K562 (cell line): ENCODE data around the gene RNASE8. TPM values are rescaled to one million over a fixed set of nuclear protein-coding genes. Genes with fewer than 3 reads are reported as not detected.

ENCODE experiments used
- ATF1 ChIP-seq, 2 experiments: fragments of 450-650 bp in 1 of 2; IDR thresholded peaks; 2 replicates each; pipeline ENCODE4 v1.6.1; 2016; ENCODE audit warnings: missing compliant biosample characterization in 1 of 2, missing genetic modification characterization in 1 of 2
- BCL6 ChIP-seq: fragments of 250-450 bp; sonication (Bioruptor Pico); IDR thresholded peaks from 2 replicates; pipeline ENCODE4 v1.4.0; 2020
- CTBP1 ChIP-seq: fragments of 450-650 bp; IDR thresholded peaks from 2 replicates; pipeline ENCODE4 v1.6.1; 2016; ENCODE audit warnings: borderline replicate concordance
- HIVEP1 ChIP-seq: fragments of 250-450 bp; sonication (Bioruptor Pico); IDR thresholded peaks from 2 replicates; pipeline ENCODE4 v1.4.0; 2020; ENCODE audit warnings: mild to moderate bottlenecking
- HLTF ChIP-seq: fragments of 450-650 bp; IDR thresholded peaks from 2 replicates; pipeline ENCODE4 v1.6.1; 2016
- HOXB6 ChIP-seq: fragments of 250-450 bp; sonication (Bioruptor Pico); IDR thresholded peaks from 2 replicates; pipeline ENCODE4 v1.5.1; 2022; ENCODE audit warnings: mild to moderate bottlenecking, borderline replicate concordance
- MAX ChIP-seq: sonication (generic); formaldehyde crosslinking; IDR thresholded peaks from 2 replicates; pipeline ENCODE4 v1.9.0; 2022; ENCODE audit warnings: mild to moderate bottlenecking, missing genetic modification reagents
- MGA ChIP-seq: fragments of 450-650 bp; IDR thresholded peaks from 2 replicates; pipeline ENCODE4 v1.6.1; 2016; ENCODE audit warnings: mild to moderate bottlenecking, moderate library complexity
- MYNN ChIP-seq, 2 experiments: sonication (generic); formaldehyde crosslinking in 1 of 2; IDR thresholded peaks; 2 replicates each; pipeline versions ENCODE4 v1.5.0 to v1.6.1; 2016 to 2020; ENCODE audit warnings: antibody characterized with exemption in 1 of 2, missing genetic modification reagents in 1 of 2
- POLR3G ChIP-seq: IDR thresholded peaks from 2 replicates; pipeline ENCODE4 v1.6.1; 2011; ENCODE audit not compliant: insufficient read length, insufficient replicate concordance; ENCODE audit errors: extremely low read depth
- RBBP5 ChIP-seq: fragments of 200-600 bp; sonication (generic); IDR thresholded peaks from 2 replicates; pipeline ENCODE4 v1.6.1; 2012; ENCODE audit warnings: borderline replicate concordance, mild to moderate bottlenecking, low read length, control low read depth, inconsistent platforms; ENCODE audit not compliant: insufficient read depth, poor library complexity, severe bottlenecking
- RCOR1 ChIP-seq, 2 experiments: IDR thresholded peaks; 2 replicates each; pipeline ENCODE4 v1.6.1; 2012; ENCODE audit warnings: low read depth in 2 of 2, low read length in 2 of 2, borderline replicate concordance in 1 of 2, improper control_type of control experiment in 1 of 2
- SOX6 ChIP-seq: fragments of 450-650 bp; IDR thresholded peaks from 2 replicates; pipeline ENCODE4 v1.6.1; 2014; ENCODE audit warnings: mild to moderate bottlenecking
- ZNF740 ChIP-seq, 3 experiments: fragments of 200-800 bp in 1 of 3; sonication (Bioruptor generic) in 1 of 3; sonication (generic) in 1 of 3; formaldehyde crosslinking in 1 of 3; IDR thresholded peaks; 2 replicates each; pipeline versions ENCODE4 v1.6.1 to v1.8.0; 2016 to 2022; ENCODE audit warnings: mild to moderate bottlenecking in 2 of 3, missing compliant biosample characterization in 2 of 3, missing genetic modification characterization in 2 of 3, missing genetic modification reagents in 1 of 3
- polyA plus RNA-seq, 8 experiments: library from polyadenylated mRNA; depleted of rRNA in 4 of 8; stranded (reverse) in 5 of 8; unstranded in 3 of 8; fragments of >200 nt; fragmentation: Nextera tagmentation in 2 of 8; fragmentation: Illumina TruSeq in 1 of 8; extraction: Ambion mirVana in 2 of 8; extraction: Trizol in 1 of 8; gene quantifications; 2 replicates each; pipeline versions ENCODE4 v1.2.1 to v1.2.3, GENCODE V29; 2011 to 2014; ENCODE audit warnings: inconsistent platforms in 1 of 8, missing spikeins in 1 of 8
- total RNA-seq, 7 experiments: library from RNA; depleted of rRNA in 6 of 7; stranded (reverse); fragments of >200 nt in 6 of 7; fragmentation: Illumina TruSeq in 2 of 7; extraction: Trizol in 2 of 7; gene quantifications; 2 replicates each; pipeline versions ENCODE4 v1.2.1 to v1.2.3, GENCODE V29; 2011 to 2021; ENCODE audit warnings: low replicate concordance in 1 of 7

The RNASE8 gene
- total and polyA plus RNA-seq, 9 of the 15 experiments (the other 6 are each of a cell fraction or from before 2014, with no cell fraction given), result not detected

- TF ChIP-seq MGA, result no peak
- TF ChIP-seq BCL6 (CRISPR knock-in tag), result no peak
- TF ChIP-seq RCOR1 (IDR thresholded peaks at IDR 0.05; ENCODE audit: borderline replicate concordance in 1 of 2, low read depth in 2 of 2, low read length in 2 of 2), result peak in 1 of 2 experiments; percentile 41; a peak in 1 of 4 replicates
- TF ChIP-seq SOX6, result 0 out of 2 replicates have a peak, but pooled peaks have one; percentile 16
- no peak for TF ChIP-seq HIVEP1 (CRISPR knock-in tag)
- TF ChIP-seq RBBP5, result no peak
- peak; percentile 50; the same call in 1 of the 2 replicates for TF ChIP-seq CTBP1
- TF ChIP-seq ATF1 (CRISPR knock-in tag; IDR thresholded peaks at IDR 0.05), result no peak
- 0 out of 2 replicates have a peak, but pooled peaks have one; percentile 26 for TF ChIP-seq ATF1 (tag; IDR thresholded peaks at IDR 0.05)
- no peak for TF ChIP-seq POLR3G
- TF ChIP-seq HOXB6 (CRISPR knock-in tag), result no peak
- TF ChIP-seq MAX, result no peak
- no peak for TF ChIP-seq ZNF740 (CRISPR knock-in tag; IDR thresholded peaks at IDR 0.05)
- no peak for TF ChIP-seq ZNF740 (tag; IDR thresholded peaks at IDR 0.05)
- no peak for TF ChIP-seq HLTF
- no peak for TF ChIP-seq MYNN (IDR thresholded peaks at IDR 0.05)
- TF ChIP-seq MYNN (CRISPR knock-in tag; IDR thresholded peaks at IDR 0.05), result no peak
Measured at GRCh38 chr14:21014761-21015190, 42.8 kb upstream of the RNASE8 start (continued).
